ENCODE data around the gene SF3B3.

- TF ChIP-seq POLR2A (IDR thresholded peaks at IDR 0.05), result no peak
- TF ChIP-seq, protein P1, sequence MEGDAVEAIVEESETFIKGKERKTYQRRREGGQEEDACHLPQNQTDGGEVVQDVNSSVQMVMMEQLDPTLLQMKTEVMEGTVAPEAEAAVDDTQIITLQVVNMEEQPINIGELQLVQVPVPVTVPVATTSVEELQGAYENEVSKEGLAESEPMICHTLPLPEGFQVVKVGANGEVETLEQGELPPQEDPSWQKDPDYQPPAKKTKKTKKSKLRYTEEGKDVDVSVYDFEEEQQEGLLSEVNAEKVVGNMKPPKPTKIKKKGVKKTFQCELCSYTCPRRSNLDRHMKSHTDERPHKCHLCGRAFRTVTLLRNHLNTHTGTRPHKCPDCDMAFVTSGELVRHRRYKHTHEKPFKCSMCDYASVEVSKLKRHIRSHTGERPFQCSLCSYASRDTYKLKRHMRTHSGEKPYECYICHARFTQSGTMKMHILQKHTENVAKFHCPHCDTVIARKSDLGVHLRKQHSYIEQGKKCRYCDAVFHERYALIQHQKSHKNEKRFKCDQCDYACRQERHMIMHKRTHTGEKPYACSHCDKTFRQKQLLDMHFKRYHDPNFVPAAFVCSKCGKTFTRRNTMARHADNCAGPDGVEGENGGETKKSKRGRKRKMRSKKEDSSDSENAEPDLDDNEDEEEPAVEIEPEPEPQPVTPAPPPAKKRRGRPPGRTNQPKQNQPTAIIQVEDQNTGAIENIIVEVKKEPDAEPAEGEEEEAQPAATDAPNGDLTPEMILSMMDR (IDR thresholded peaks at IDR 0.05), result no peak
These were observed 11.8 kb upstream of the SF3B3 start for GRCh38 chr16:70511833-70512232.
